ENCODE data around the gene ADAMTS14. TPM values are rescaled to one million over a fixed set of nuclear protein-coding genes. Genes with fewer than 3 reads are reported as not detected.

The ADAMTS14 gene
- total RNA-seq (1 to 10 TPM in 3 of 5 donors, not detected in 2; 7.0 to 9.4 (median 7.3) TPM), polyA plus RNA-seq (under 1 TPM; 0.33 to 0.92 (median 0.62) TPM)
- long read RNA-seq, donor 1 = 0 reads
- long read RNA-seq, donor 2, partial matches to known transcripts = 5 of 5 reads
- long read RNA-seq, donor 2, other reads (novel, unspliced or antisense) = 0 of 5 reads
- long read RNA-seq, donor 3 = 0 reads
- long read RNA-seq, donor 4 = 0 reads
- long read RNA-seq, donor 5 = 0 reads
- long read RNA-seq, donor 6, partial matches to known transcripts = 14 of 14 reads
- long read RNA-seq, donor 6, other reads (novel, unspliced or antisense) = 0 of 14 reads
- long read RNA-seq, donor 7 = 0 reads
- long read RNA-seq, donor 8, partial matches to known transcripts = 8 of 8 reads
- long read RNA-seq, donor 8, other reads (novel, unspliced or antisense) = 0 of 8 reads
- long read RNA-seq, donor 9 = 0 reads
- long read RNA-seq, donor 10 = 0 reads

GRCh38 chr10:70672165-70673042, at the start of gene ADAMTS14:
ADAMTS14 (plus strand) TSS chr10:70672506; CDS start chr10:70672803, 297 bp downstream.
- no peaks in the 10 kb centered on the region for H3K9me3 ChIP-seq
- peaks cover 5 to 54% (median 23%) of the 10 kb centered on the region in 3 donors for H3K27me3 ChIP-seq
- H3K27ac ChIP-seq = peak within 1 kb of the TSS in 4 of 5 donors; percentile 26 to 73 (median 55)
- H3K4me3 ChIP-seq = peak within 1 kb of the TSS; percentile 41 to 51 (median 46)
- no peaks in the 10 kb centered on the region for H3K36me3 ChIP-seq
- DNase-seq = peak in 1 of 2 donors; percentile 83
- 1 to 9% (median 2%) methylated on average over 29 to 99 of the region's 100 CpGs for WGBS, 5 donors
- intact Hi-C loops (cut with DNase I; ENCODE audit: low total_unique reads) = no loop called here
- peaks cover 0 to 29% (median 16%) of the 10 kb centered on the region in 4 donors for H3K4me1 ChIP-seq
- TF ChIP-seq POLR2AphosphoS5 (IDR thresholded peaks at IDR 0.05) = no peak
- TF ChIP-seq CTCF (IDR thresholded peaks at IDR 0.05) = no peak
- no peak for TF ChIP-seq EP300 (IDR thresholded peaks at IDR 0.05)
- no peak for TF ChIP-seq POLR2A (IDR thresholded peaks at IDR 0.05)

GRCh38 chr10:70622541-70622940, 49.8 kb upstream of the ADAMTS14 start:
- WGBS, 5 donors = 65 to 100% (median 77%) methylated on average over 3 of the region's 3 CpGs
- Histone ChIP-seq H3K9me3 (peaks cover 0 to 14% (median 4%) of the 10 kb centered on the region in 4 donors), H3K4me1 (peaks cover 0 to 4% (median 0%) of the 10 kb centered on the region in 4 donors), H3K27me3 (no peaks in the 10 kb centered on the region), H3K4me3 (no peak overlapping the region), H3K27ac (no peak overlapping the region), H3K36me3 (no peaks in the 10 kb centered on the region)
- TF ChIP-seq CTCF (IDR thresholded peaks at IDR 0.05) = no peak
- TF ChIP-seq EP300 (IDR thresholded peaks at IDR 0.05) = no peak
- TF ChIP-seq POLR2A (IDR thresholded peaks at IDR 0.05) = no peak
- DNase-seq = no peak
- intact Hi-C loops (cut with DNase I; ENCODE audit: low total_unique reads) = no loop called here

- peaks cover 0 to 14% (median 4%) of the 10 kb centered on the region in 4 donors for H3K9me3 ChIP-seq
- TF ChIP-seq CTCF (IDR thresholded peaks at IDR 0.05) (no peak), POLR2A (IDR thresholded peaks at IDR 0.05) (no peak), POLR2AphosphoS5 (IDR thresholded peaks at IDR 0.05) (no peak), EP300 (IDR thresholded peaks at IDR 0.05) (no peak)
- no peaks in the 10 kb centered on the region for H3K27me3 ChIP-seq
- DNase-seq = no peak
- no peaks in the 10 kb centered on the region for H3K4me1 ChIP-seq
- no peaks in the 10 kb centered on the region for H3K36me3 ChIP-seq
- H3K4me3 ChIP-seq = no peak overlapping the region
- WGBS, 5 donors = 83 to 92% (median 87%) methylated on average over 2 to 3 of the region's 3 CpGs
- peak overlapping the region in 1 of 5 donors; percentile 8 for H3K27ac ChIP-seq
- intact Hi-C loops (cut with DNase I; ENCODE audit: low total_unique reads) = no loop called here
Measured at GRCh38 chr10:70622981-70623844, 49.1 kb upstream of the ADAMTS14 start.

Measured in stomach (tissue), 19 donors.